Endothelial cell of umbilical vein (primary cell): Measurements from ENCODE around the gene ZNF516. TPM values are rescaled to one million over a fixed set of nuclear protein-coding genes. Genes with fewer than 3 reads are reported as not detected.

Experiments
- BruUV-seq: library from RNA; stranded (reverse); fragments of 400-500 nt; replicated peaks from 2 replicates; lab custom pipeline; 2021; lab: Mats Ljungman, UMichigan
- CTCF ChIA-PET: fragments of 300-600, 350-600 bp; sonication (Branson Sonifier 250); formaldehyde crosslinking; loops from one replicate; lab custom pipeline; 2021; ENCODE audit warnings: antibody characterized with exemption, inconsistent platforms; lab: Charles Lee
- POLR2A ChIA-PET: fragments of 300-600, 350-600 bp; sonication (Branson Sonifier 250); formaldehyde crosslinking; loops from one replicate; lab custom pipeline; 2021; ENCODE audit warnings: antibody characterized with exemption, inconsistent platforms; lab: Charles Lee
- DNase-seq: peaks from one replicate; pipeline ENCODE4 v3.0.0-alpha.2; 2011; ENCODE audit warnings: low read depth, low spot score
- FAIRE-seq: peaks from 2 replicates; lab custom pipeline; 2011; peaks lifted over from hg19 to GRCh38; lab: Jason Lieb, UNC
- H2AFZ ChIP-seq: 2 replicates; pipeline ENCODE4 v1.6.0; 2012; ENCODE audit warnings: low read depth, low read length, control low read depth, inconsistent platforms
- H3K27ac ChIP-seq: 2 replicates; pipeline ENCODE4 v1.5.1; 2011; ENCODE audit warnings: low read depth, mild to moderate bottlenecking, control low read depth, low read length, moderate library complexity; ENCODE audit not compliant: insufficient read depth
- H3K27me3 ChIP-seq, 2 experiments: 2 replicates each; pipeline versions ENCODE4 v1.6.0 to v1.6.1; 2011; ENCODE audit warnings: low read length in 2 of 2, mixed read lengths in 1 of 2; ENCODE audit not compliant: control insufficient read depth in 2 of 2, insufficient read depth in 2 of 2
- H3K36me3 ChIP-seq, 2 experiments: 2 replicates in 1 of 2; 3 replicates in 1 of 2; pipeline ENCODE4 v1.5.1; 2011; ENCODE audit warnings: low read length in 2 of 2, mild to moderate bottlenecking in 1 of 2, moderate library complexity in 1 of 2; ENCODE audit not compliant: control insufficient read depth in 2 of 2, insufficient read depth in 2 of 2; ENCODE audit errors: extremely low read depth in 1 of 2
- H3K4me1 ChIP-seq: 3 replicates; pipeline ENCODE4 v1.5.1; 2011; ENCODE audit warnings: mild to moderate bottlenecking, low read length; ENCODE audit not compliant: control insufficient read depth, insufficient read depth; ENCODE audit errors: extremely low read depth
- H3K4me2 ChIP-seq: 2 replicates; pipeline ENCODE4 v1.6.1; 2011; ENCODE audit warnings: low read length, control low read depth, mixed read lengths; ENCODE audit not compliant: insufficient read depth
- H3K4me3 ChIP-seq, 3 experiments: fragments of 200-600 bp in 1 of 3; sonication (generic), shearing (Covaris generic) in 1 of 3; replicated peaks in 1 of 3; 2 replicates each; pipeline ENCODE4 v1.5.1; 2011 to 2016; ENCODE audit warnings: control low read depth in 3 of 3, low read length in 3 of 3, mild to moderate bottlenecking in 2 of 3, inconsistent platforms in 1 of 3, low read depth in 1 of 3, moderate library complexity in 1 of 3; ENCODE audit not compliant: insufficient read depth in 1 of 3
- H3K79me2 ChIP-seq: 2 replicates; pipeline ENCODE4 v1.6.0; 2012; ENCODE audit warnings: low read length, inconsistent platforms; ENCODE audit not compliant: control insufficient read depth, insufficient read depth
- H3K9ac ChIP-seq: replicated peaks from 2 replicates; pipeline ENCODE3; 2011; ENCODE audit warnings: low read length, control low read depth; ENCODE audit not compliant: insufficient read depth; ENCODE audit errors: extremely low read depth
- H3K9me1 ChIP-seq: replicated peaks from 3 replicates; pipeline ENCODE4 v1.6.0; 2011; ENCODE audit warnings: mild to moderate bottlenecking, low read length; ENCODE audit not compliant: control insufficient read depth, insufficient read depth; ENCODE audit errors: extremely low read depth
- H3K9me3 ChIP-seq: replicated peaks from 2 replicates; pipeline ENCODE4 v1.5.1; 2012; ENCODE audit warnings: low read length, inconsistent platforms; ENCODE audit not compliant: control insufficient read depth, insufficient read depth
- H4K20me1 ChIP-seq: replicated peaks from 2 replicates; pipeline ENCODE3; 2011; ENCODE audit warnings: mild to moderate bottlenecking, low read length; ENCODE audit not compliant: control insufficient read depth, insufficient read depth; ENCODE audit errors: extremely low read depth
- CTCF ChIP-seq, 2 donors: IDR thresholded peaks; 1 replicate in 1 of 2; 2 replicates in 1 of 2; pipeline ENCODE4 v1.5.1; 2011; ENCODE audit warnings: low read length in 2 of 2, mild to moderate bottlenecking in 2 of 2, moderate library complexity in 2 of 2, control low read depth in 1 of 2, inconsistent platforms in 1 of 2, low read depth in 1 of 2; ENCODE audit not compliant: insufficient read depth in 1 of 2; ENCODE audit errors: extremely low read depth in 1 of 2
- EZH2 ChIP-seq: IDR thresholded peaks from 2 replicates; pipeline ENCODE4 v1.6.1; 2012; ENCODE audit warnings: borderline replicate concordance, low read depth, mild to moderate bottlenecking, moderate library complexity, low read length, inconsistent platforms; ENCODE audit not compliant: severe bottlenecking
- FOS ChIP-seq: IDR thresholded peaks from 2 replicates; pipeline ENCODE4 v1.6.1; 2011; ENCODE audit warnings: mild to moderate bottlenecking, low read length, moderate library complexity, borderline replicate concordance; ENCODE audit not compliant: insufficient read depth
- GATA2 ChIP-seq: IDR thresholded peaks from 2 replicates; pipeline ENCODE4 v1.7.0; 2011; ENCODE audit warnings: low read depth, mild to moderate bottlenecking, moderate library complexity, mixed read lengths, low read length; ENCODE audit not compliant: insufficient read length, insufficient read depth
- JUN ChIP-seq: IDR thresholded peaks from 2 replicates; pipeline ENCODE4 v1.6.1; 2011; ENCODE audit warnings: borderline replicate concordance, low read depth; ENCODE audit not compliant: insufficient read length, insufficient read depth
- MAX ChIP-seq: IDR thresholded peaks from 2 replicates; pipeline ENCODE4 v1.6.1; 2011; ENCODE audit not compliant: insufficient read depth, insufficient read length
- MYC ChIP-seq: IDR thresholded peaks from one replicate; pipeline ENCODE4 v1.6.1; 2011; ENCODE audit warnings: mild to moderate bottlenecking, low read depth, low read length
- POLR2A ChIP-seq: IDR thresholded peaks from 2 replicates; pipeline ENCODE4 v1.6.1; 2012; ENCODE audit warnings: low read depth, mild to moderate bottlenecking, control low read depth, low read length
- POLR2AphosphoS5 ChIP-seq: IDR thresholded peaks from 2 replicates; pipeline ENCODE4 v1.6.1; 2012; ENCODE audit warnings: low read depth, mild to moderate bottlenecking, control low read depth, low read length, moderate library complexity; ENCODE audit not compliant: insufficient read depth
- dilution Hi-C: fragments of 300-500 bp; cut with MboI; formaldehyde crosslinking; loops from one replicate; pipeline ENCODE4 v1.15.0; 2019; ENCODE audit warnings: low sequenced_read_pairs; ENCODE audit not compliant: extremely low pct_ligation_motif_present
- intact Hi-C: fragments of 100-400 bp; cut with micrococcal nuclease; formaldehyde crosslinking; loops from one replicate; pipeline ENCODE4 v1.10.0; 2022
- polyA plus RNA-seq, 4 experiments: library from polyadenylated mRNA; depleted of rRNA in 3 of 4; stranded (reverse) in 3 of 4; unstranded in 1 of 4; fragments of >200 nt; gene quantifications; 2 replicates each; pipeline versions ENCODE4 v1.2.1 to v1.2.3, GENCODE V29; 2011 to 2012; ENCODE audit warnings: missing spikeins in 1 of 4
- total RNA-seq: library from RNA; stranded (reverse); gene quantifications from 2 replicates; pipeline ENCODE4 v1.2.3, GENCODE V29; 2021

The ZNF516 gene
- total and polyA plus RNA-seq, 2 donors (not counting 3 experiments of a cell fraction or from before 2014, with no cell fraction given): 3.6 to 19.1 TPM

- H4K20me1 ChIP-seq: no peaks in the 10 kb centered on the region
- DNase-seq: no peak
- no TSS peak for BruUV-seq
- H2AFZ ChIP-seq: no peak overlapping the region
- dilution Hi-C loops: no loop called here
- no peaks in the 10 kb centered on the region for H3K79me2 ChIP-seq
- no peaks in the 10 kb centered on the region for H3K9me3 ChIP-seq
- no peaks in the 10 kb centered on the region for H3K9me1 ChIP-seq
- H3K9ac ChIP-seq: no peak overlapping the region
- intact Hi-C loops: no loop called here
- CTCF ChIA-PET: no interaction called here
- TF ChIP-seq GATA2 (no peak), POLR2AphosphoS5 (no peak), MYC (no peak), JUN (no peak), POLR2A (no peak), CTCF (IDR thresholded peaks at IDR 0.05; ENCODE audit: extremely low read depth in 1 of 2, insufficient read depth in 1 of 2, low read depth in 1 of 2, low read length in 2 of 2) (no peak), EZH2 (no peak), FOS (no peak), MAX (no peak)
- no peak overlapping the region for H3K27ac ChIP-seq
- no peak for FAIRE-seq
- no peak overlapping the region for H3K4me2 ChIP-seq
- POLR2A ChIA-PET: no interaction called here
- no peaks in the 10 kb centered on the region for H3K4me1 ChIP-seq
- no peaks in the 10 kb centered on the region for H3K27me3 ChIP-seq
- no peak overlapping the region for H3K4me3 ChIP-seq
- H3K36me3 ChIP-seq: no peaks in the 10 kb centered on the region
Measured at GRCh38 chr18:76353046-76353445, 142.0 kb downstream of the ZNF516 start.
